Heart left ventricle (tissue), 16 donors: Measurements from ENCODE around the gene EVA1A. TPM values are rescaled to one million over a fixed set of nuclear protein-coding genes. Genes with fewer than 3 reads are reported as not detected.

ENCODE experiments used
- ATAC-seq, 4 donors: fragments of 200-7000 bp; cut with Tn5 transposase; one replicate each; pipeline ENCODE4 v1.9.1; 2020 to 2022; ENCODE audit warnings: moderate library complexity in 4 of 4, mild to moderate bottlenecking in 3 of 4, moderate number of reproducible peaks in 1 of 4
- DNase-seq, 5 donors: peaks; one replicate each; pipeline ENCODE4 v3.0.0-alpha.2; 2020
- H3K27ac ChIP-seq, 12 donors: fragments of 200-600 bp; sonication (generic) in 4 of 12; one replicate each; pipeline versions ENCODE4 v1.5.0 to v1.8.0; 2016 to 2022; ENCODE audit warnings: mild to moderate bottlenecking in 2 of 12
- H3K27me3 ChIP-seq, 9 donors: fragments of 200-600 bp; sonication (generic) in 2 of 9; one replicate each; pipeline versions ENCODE4 v1.5.1 to v1.8.0; 2016 to 2022; ENCODE audit warnings: mild to moderate bottlenecking in 3 of 9
- H3K36me3 ChIP-seq, 9 donors: fragments of 200-600 bp; sonication (generic) in 2 of 9; one replicate each; pipeline versions ENCODE4 v1.5.0 to v1.8.0; 2018 to 2022; ENCODE audit warnings: mild to moderate bottlenecking in 2 of 9
- H3K4me1 ChIP-seq, 12 donors: fragments of 200-600 bp; sonication (generic) in 4 of 12; one replicate each; pipeline versions ENCODE4 v1.5.0 to v1.8.0; 2016 to 2022; ENCODE audit warnings: mild to moderate bottlenecking in 3 of 12
- H3K4me3 ChIP-seq, 12 donors: fragments of 200-600 bp; sonication (generic) in 4 of 12; one replicate each; pipeline versions ENCODE4 v1.5.0 to v1.8.0; 2017 to 2022; ENCODE audit warnings: mild to moderate bottlenecking in 9 of 12, moderate library complexity in 4 of 12
- H3K9me3 ChIP-seq, 12 donors: fragments of 200-600 bp; sonication (generic) in 4 of 12; one replicate each; pipeline versions ENCODE4 v1.5.0 to v1.8.0; 2016 to 2022; ENCODE audit warnings: mild to moderate bottlenecking in 1 of 12
- POLR2A ChIP-seq, 2 donors: fragments of 450-650 bp; IDR thresholded peaks; one replicate each; pipeline ENCODE4 v1.6.1; 2017; ENCODE audit warnings: antibody characterized with exemption in 2 of 2, mild to moderate bottlenecking in 2 of 2, moderate library complexity in 2 of 2
- WGBS, 4 donors: extraction: QIAGEN DNeasy Blood & Tissue Kit in 2 of 4; methylation state at CpG; one replicate each; pipeline versions ENCODE4 v1.1.5 to v1.1.7; 2013 to 2018; 5-methylcytosine and 5-hydroxymethylcytosine counted together
- intact Hi-C, 10 donors: fragments of 100-400 bp; cut with DNase I; formaldehyde crosslinking; loops; one replicate each; pipeline versions ENCODE4 v1.11.1 to v1.14.2; 2022
- polyA plus RNA-seq, 2 donors: library from polyadenylated mRNA; stranded (reverse); fragments of 200-250 nt; gene quantifications; one replicate each; pipeline ENCODE4 v1.2.3, GENCODE V29; 2013
- total RNA-seq, 9 donors: library from RNA; depleted of rRNA in 2 of 9; stranded (reverse); fragments of >200 nt in 2 of 9; fragmentation: NEBNext Ultra II Directional in 3 of 9; extraction: Animal tissue kit (Norgen Biotek cat#: 25700) in 3 of 9; gene quantifications; one replicate each; pipeline versions ENCODE4 v1.1.0 to v1.2.4, GENCODE V29; 2016 to 2023
- TF ChIP-seq, protein P1 (sequence below), 12 donors: fragments of 200-600 bp; sonication (generic) in 4 of 12; IDR thresholded peaks; one replicate each; pipeline versions ENCODE4 v1.5.0 to v1.8.0; 2018 to 2022; ENCODE audit warnings: antibody characterized with exemption in 12 of 12, mild to moderate bottlenecking in 5 of 12
- donor health status: ischemic (EF 13 %, LVEDD 7.1; RV severe dilation, severe dysfunction).
- donor health status: healthy with polysubstance abuse.
- donor health status: DM: no; HTN: yes; CAD: no.
- donor health status: DM: no; HTN: no; CAD: no.
- donor health status: ischemic (EF 25% LVEDD 6.9; RV normal size, moderate dysfunction).
- donor health status: ischemic (EF 25% LVEDD 5.7; RV mildly dilated, moderate dysfunction).
- donor health status: healthy.
- donor health status: DM: yes; HTN: yes; CAD: no.
- donor health status: ischemic (EF 35%, LVEDD 5.7; RV mildly dilated, moderate dysfunction).
- donor health status: nonischemic (EF 11% LVEDD 7.7; RV severe dilation, severe dysfunction).
- donor health status: DM: yes; HTN: yes; CAD: no.
- donor health status: PGD.
- donor health status: ischemic (EF 29% LVEDD 5.4; RV normal size, mild dysfunction).
- donor health status: nonischemic (EF 23%, LVEDD 6.1; RV moderate dilation, normal function).

The EVA1A gene
- total and polyA plus RNA-seq, 11 donors, result 0.19 to 5.0 (median 1.4) TPM; not detected in 1

GRCh38 chr2:75582840-75583239 lies 22.1 kb upstream of the EVA1A start:
- ATAC-seq (no peak), DNase-seq (no peak)
- no peaks in the 10 kb centered on the region for H3K4me1 ChIP-seq
- no peaks in the 10 kb centered on the region for H3K36me3 ChIP-seq
- H3K27me3 ChIP-seq, result no peaks in the 10 kb centered on the region
- H3K9me3 ChIP-seq, result no peaks in the 10 kb centered on the region
- H3K27ac ChIP-seq, result no peak overlapping the region
- intact Hi-C loops, result no loop called here
- TF ChIP-seq, protein P1, sequence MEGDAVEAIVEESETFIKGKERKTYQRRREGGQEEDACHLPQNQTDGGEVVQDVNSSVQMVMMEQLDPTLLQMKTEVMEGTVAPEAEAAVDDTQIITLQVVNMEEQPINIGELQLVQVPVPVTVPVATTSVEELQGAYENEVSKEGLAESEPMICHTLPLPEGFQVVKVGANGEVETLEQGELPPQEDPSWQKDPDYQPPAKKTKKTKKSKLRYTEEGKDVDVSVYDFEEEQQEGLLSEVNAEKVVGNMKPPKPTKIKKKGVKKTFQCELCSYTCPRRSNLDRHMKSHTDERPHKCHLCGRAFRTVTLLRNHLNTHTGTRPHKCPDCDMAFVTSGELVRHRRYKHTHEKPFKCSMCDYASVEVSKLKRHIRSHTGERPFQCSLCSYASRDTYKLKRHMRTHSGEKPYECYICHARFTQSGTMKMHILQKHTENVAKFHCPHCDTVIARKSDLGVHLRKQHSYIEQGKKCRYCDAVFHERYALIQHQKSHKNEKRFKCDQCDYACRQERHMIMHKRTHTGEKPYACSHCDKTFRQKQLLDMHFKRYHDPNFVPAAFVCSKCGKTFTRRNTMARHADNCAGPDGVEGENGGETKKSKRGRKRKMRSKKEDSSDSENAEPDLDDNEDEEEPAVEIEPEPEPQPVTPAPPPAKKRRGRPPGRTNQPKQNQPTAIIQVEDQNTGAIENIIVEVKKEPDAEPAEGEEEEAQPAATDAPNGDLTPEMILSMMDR (IDR thresholded peaks at IDR 0.05), result no peak
- no peak for TF ChIP-seq POLR2A (IDR thresholded peaks at IDR 0.05)
- H3K4me3 ChIP-seq, result no peak overlapping the region
- 58 to 86% (median 77%) methylated on average over 1 of the region's 1 CpG for WGBS, 4 donors

DNA sequence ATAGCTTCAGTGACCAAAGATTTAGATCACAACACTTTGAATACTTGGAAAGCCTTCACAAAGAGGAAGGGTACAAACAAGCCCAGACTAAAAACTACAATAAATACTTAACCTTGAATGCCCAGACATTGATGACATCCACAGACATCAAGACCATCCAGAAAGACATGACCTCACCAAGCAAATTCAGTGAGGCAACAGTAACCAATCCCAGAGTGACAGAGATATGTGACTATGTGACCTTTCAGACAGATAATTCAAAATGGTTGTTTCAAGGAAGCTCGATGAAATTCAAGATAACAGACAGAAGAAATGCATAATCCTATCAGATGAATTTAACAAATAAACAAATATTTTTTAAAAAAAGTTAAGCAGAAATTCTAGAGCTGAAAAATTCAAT lies 19.9 kb upstream of the EVA1A start:
- 83 to 91% (median 89%) methylated on average over 1 of the region's 1 CpG for WGBS, 4 donors
- TF ChIP-seq, protein P1 (IDR thresholded peaks at IDR 0.05), result no peak
- no peak for TF ChIP-seq POLR2A (IDR thresholded peaks at IDR 0.05)
- DNase-seq, result no peak
- H3K4me3 ChIP-seq, result no peak overlapping the region
- no peak for ATAC-seq
- H3K4me1 ChIP-seq, result no peaks in the 10 kb centered on the region
- peaks cover 0 to 3% (median 0%) of the 10 kb centered on the region in 12 donors for H3K9me3 ChIP-seq
- H3K36me3 ChIP-seq, result no peaks in the 10 kb centered on the region
- H3K27ac ChIP-seq, result no peak overlapping the region
- H3K27me3 ChIP-seq, result no peaks in the 10 kb centered on the region
- intact Hi-C loops, result no loop called here

DNA sequence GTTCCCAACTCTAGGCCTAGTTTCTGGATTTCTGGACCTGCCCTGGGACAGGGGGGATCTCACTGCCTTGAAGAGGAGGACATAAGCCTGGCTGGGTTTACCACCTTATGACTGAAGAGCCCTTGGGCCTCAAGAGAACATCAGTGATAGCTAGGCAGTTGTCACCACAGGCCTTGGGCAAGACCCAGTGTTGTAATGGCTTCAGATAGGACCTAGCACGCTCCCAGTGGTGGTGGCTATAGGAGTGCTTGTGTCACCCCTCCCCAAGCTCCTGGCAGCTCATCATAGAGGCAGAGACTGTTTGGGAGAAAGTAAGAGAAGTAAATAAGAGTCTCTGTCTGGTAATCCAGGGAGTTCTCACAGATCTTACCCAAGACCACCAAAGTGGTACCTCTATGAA lies 19.4 kb upstream of the EVA1A start:
- DNase-seq (no peak), ATAC-seq (no peak)
- Histone ChIP-seq H3K27ac (no peak overlapping the region), H3K36me3 (no peaks in the 10 kb centered on the region), H3K27me3 (no peaks in the 10 kb centered on the region), H3K4me1 (no peaks in the 10 kb centered on the region), H3K4me3 (no peak overlapping the region), H3K9me3 (peaks cover 0 to 8% (median 0%) of the 10 kb centered on the region in 12 donors)
- 85 to 96% (median 88%) methylated on average over 1 of the region's 1 CpG for WGBS, 4 donors
- TF ChIP-seq, protein P1 (IDR thresholded peaks at IDR 0.05), result no peak
- no peak for TF ChIP-seq POLR2A (IDR thresholded peaks at IDR 0.05)
- intact Hi-C loops, result no loop called here

- Histone ChIP-seq H3K4me1 (no peaks in the 10 kb centered on the region), H3K9me3 (peaks cover 0 to 9% (median 0%) of the 10 kb centered on the region in 12 donors), H3K27me3 (no peaks in the 10 kb centered on the region), H3K4me3 (no peak overlapping the region), H3K36me3 (no peaks in the 10 kb centered on the region), H3K27ac (no peak overlapping the region)
- intact Hi-C loops, result no loop called here
- TF ChIP-seq, protein P1 (IDR thresholded peaks at IDR 0.05), result no peak
- TF ChIP-seq POLR2A (IDR thresholded peaks at IDR 0.05), result no peak
- ATAC-seq (no peak), DNase-seq (no peak)
These were observed 18.4 kb upstream of the EVA1A start for GRCh38 chr2:75579186-75579585.
